ENCODE results near the gene IGFBP2.

Gene IGFBP2

GRCh38 chr2:216637472-216637871 is 4.3 kb downstream of the IGFBP2 start:
- no peak for DNase-seq (ENCODE audit: low spot score)

DNA sequence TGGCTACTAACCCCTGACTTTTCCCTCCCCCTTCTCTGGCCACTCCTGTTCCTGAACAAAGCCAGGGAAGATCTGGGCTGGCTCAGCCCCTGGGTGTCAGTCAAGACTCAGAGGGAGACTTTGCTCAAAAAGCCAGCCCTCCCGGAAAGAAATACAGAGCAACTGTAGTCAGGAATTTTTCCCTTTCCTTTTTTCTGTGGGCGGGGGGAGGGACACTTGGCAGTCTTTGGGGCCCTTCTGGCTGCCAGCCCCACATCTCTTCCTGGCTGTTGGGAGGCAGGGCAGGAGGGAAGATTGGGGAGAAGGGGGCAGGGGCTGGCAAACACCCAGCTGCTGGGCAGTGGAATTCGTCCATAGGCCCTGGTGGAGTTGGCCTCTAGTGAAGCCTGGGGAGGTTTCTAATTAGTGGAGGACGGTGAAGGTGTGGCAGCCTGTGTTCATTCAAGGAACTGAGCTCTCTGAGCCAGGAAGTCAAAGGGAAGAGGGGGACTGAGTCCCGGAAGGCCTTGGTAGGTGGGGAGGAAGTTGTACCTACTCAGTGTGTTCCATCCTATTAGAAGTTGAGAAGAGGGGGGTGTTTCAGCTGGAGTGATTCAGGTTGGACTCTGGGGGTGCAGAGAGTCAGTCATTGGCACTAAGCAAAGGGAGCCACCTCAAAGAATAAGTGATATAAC is 10.9 kb downstream of the IGFBP2 start:
- no peak for DNase-seq (ENCODE audit: low spot score)

DNA sequence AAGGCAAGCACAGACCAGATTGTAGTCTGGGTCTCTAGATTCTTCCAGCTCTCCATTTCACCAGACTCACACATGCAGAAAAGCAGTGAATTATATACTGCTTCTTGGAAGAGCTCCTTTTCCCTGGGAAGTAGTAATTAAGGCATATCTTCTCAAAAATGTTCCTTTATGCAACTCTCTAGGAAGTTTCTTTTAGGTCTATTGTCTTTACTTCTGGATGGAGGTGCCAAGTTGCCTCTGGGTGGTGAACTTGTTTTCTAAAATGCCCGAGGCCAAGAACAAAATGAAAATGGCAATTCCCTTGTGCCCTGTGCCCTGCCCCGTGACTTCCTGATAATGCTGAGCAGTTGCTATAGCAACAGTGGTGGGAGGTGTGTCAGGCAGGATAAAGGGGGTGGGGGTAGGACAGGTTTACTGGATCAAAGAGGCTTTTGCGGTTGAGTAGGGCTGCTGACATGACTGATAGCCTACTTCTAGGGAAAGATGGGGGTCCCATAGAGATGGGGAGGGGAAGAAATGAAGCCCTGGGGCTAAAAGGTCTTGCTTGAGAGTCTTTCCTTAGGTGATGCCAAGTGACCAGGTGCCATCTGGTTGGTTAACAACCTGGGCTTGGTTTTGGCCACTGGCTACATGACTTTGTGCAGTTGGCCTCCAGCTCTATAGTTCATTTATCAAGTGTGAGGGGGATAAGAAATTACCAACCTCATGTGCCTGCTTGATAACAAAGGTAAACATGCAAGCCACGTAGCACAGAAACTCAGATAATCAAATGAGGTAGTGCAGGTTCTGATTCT is 11.8 kb downstream of the IGFBP2 start:
- no peak for DNase-seq (ENCODE audit: low spot score)

DNA sequence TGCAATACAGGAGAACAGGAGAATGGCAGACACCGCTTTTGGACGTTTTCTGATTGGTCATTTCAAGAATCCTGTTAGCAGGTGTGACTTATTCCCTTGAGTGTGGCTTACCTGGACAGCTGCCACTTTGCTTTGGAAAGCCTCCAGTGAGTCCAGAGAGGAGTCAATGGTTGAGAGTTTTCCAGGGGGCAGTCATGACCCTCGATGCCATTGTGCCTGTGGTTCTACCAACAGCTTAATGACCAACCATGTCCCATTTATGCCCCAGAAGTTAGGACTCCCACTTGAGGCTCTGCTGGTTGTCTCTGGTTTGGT is 12.4 kb downstream of the IGFBP2 start:
- no peak for DNase-seq (ENCODE audit: low spot score)

GRCh38 chr2:216646116-216646515 is 12.9 kb downstream of the IGFBP2 start:
- no peak for DNase-seq (ENCODE audit: low spot score)

DNA sequence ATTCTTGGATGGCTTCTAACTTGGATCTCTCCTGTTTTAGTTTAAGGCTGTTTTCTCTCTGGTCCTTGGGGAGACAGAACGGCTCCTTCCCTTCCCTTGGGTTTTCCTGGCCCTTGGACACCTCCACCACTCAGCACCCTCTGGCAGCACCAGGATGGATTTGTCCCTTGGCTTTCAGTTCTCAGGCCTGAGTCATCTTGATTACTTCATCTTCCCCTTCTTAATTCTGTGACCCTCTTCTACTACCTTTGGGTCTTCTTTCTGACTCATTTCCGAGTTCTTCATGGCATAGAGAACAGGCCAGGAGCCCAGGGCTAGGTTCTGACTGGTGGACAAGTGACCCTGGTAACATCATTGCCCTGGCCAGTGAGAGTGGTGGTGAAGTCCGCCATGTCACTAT is 14.9 kb downstream of the IGFBP2 start:
- DNase-seq (ENCODE audit: low spot score): peak; percentile 59

DNA sequence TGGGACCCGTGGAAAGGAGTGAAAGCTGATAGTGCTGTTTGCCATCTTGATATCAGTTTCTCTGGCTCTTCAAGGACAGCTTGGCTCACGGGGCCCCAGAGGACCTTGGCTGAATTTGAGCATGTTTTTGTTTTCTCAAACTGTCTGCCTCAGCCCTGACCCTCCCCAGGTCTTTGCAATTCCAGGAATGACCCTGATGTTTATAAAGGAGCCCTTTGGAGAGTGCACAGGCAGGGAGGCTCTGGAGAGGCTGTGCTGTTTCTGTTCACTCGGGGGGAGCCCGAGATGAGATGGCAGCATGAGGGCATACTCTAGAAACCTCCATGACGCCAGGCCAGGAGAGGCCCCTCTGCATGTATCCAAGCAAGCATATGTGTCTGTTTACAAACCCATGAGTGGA is 16.4 kb downstream of the IGFBP2 start:
- no peak for DNase-seq (ENCODE audit: low spot score)

DNA sequence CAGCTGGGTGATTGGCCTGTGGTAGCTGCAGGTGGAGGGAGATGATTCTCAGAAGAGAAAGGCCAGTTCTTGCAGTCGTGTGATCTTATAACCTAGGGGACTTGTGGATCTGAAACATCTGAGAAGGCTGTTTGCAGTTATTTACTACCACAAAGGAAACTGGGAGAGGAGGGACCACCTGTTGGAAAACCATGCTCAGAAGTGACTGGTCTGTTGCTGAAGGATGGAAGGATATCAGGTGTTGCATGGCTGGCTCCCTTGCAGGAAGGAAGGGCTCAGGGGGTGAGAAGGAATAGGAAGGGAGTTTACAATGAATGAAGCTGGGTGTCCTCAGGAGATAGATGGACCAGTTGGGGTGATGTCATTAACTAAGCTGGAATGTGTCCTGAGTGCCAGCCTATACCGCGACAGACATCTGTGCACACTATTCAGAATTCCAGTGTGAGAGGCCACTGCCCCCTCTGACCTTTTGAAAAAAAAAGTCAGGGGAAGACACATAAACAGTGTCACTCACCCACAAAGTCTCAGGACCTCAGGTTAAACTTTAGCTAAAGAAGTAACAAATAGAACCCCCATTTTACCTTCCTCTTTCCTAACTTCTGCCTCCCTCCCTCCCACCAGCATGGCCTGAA is 17.5 kb downstream of the IGFBP2 start:
- DNase-seq (ENCODE audit: low spot score): no peak

DNA sequence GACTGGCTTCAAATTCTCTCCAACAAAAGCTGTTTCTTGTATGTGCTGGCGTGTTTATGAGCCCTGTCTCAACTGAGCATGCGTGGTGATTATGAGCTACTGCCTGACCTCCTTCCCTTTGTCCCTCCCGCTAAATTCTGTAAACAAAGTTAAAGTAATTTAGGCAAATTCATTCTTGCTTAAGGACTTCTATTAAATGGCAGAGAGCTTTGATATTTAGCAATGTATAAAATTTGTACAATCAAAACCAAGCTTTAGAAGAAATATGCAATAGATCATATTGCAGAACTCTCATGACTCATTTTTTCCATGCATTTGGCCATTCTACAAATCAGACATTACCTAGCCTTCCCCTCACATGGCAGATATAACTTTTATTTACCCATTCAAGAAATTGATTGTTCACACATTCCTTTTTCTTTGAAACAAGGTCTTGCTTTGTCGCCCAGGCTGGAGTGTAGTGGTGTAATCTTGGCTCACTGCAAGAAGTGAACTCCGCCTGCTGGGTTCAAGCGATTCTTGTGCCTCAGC is 18.2 kb downstream of the IGFBP2 start:
- DNase-seq (ENCODE audit: low spot score): no peak

DNA sequence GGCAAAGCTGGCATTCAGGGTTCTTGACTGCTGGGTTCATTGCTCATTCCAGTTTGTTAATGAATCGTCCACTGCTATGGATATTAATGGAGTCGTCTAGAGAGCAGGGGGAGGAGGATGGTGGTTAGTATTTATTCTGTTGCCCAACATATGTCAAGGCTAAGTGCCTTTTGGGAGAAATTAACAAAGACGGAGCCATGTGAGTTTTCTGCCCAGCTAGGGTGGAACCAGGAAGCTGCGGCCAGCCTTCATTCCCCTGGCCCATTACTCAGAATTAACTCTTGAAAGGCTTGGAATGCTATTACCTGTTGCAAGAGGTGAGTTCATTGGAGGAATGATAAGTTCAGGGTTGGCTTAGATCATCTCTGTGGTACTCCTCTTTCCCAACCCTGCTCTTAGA is 19.3 kb downstream of the IGFBP2 start:
- no peak for DNase-seq (ENCODE audit: low spot score)

DNA sequence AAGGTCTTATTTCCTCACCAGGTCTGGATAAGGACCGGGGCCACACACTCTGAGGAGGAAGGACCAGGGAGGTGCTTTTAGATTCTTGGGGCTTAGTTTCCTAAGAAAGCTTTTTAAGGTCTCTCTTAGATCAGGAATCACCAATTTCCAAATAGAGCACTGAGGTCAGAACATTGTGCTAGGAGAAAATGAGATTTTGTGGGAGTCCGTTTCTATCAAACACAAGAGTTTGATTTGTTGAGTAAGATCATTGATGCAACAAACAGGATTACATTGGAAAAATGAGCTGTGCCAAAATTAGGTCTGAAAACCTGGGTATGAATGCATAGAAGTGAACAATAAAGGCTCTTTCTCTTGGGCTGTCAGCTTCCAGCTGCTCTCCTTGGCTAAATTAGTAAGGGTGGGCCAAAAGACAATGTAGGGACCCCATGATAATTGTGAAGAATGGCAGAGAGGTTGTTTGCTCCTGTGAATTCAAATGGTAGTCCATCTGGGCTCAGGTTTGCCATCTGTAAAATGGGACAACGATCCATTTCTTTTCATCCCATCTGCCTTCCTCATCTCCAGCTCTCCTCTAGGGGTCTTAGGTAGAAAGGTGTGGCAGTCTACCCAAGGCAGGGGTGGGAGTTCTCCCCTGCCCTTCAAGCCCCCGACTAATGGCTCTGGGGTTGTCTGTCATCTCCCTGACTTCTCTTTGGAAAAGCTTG is 20.0 kb downstream of the IGFBP2 start:
- DNase-seq (ENCODE audit: low spot score): no peak

DNA sequence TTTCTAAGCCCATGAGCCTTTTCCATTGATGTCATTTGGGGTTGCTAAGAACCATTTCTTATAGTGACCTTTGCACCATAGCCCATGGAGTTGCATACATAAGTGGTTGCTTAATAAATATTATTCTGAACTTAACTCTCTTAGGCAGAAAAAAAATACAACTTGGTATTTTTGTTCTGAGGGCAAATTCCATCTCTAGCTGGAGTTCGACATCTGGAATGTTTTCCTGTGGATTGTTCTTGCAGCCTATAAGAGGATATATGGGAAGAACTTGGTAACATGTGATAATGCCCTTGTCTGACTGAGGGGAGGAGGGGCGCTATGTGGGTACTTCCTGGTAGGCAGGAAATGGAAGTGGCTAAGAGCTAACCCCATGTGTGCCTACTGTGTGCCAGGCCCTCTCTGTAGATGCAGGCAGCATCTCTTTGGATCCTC is 20.7 kb downstream of the IGFBP2 start:
- no peak for DNase-seq (ENCODE audit: low spot score)

- DNase-seq (ENCODE audit: low spot score): no peak
Observed at GRCh38 chr2:216654528-216655052, 21.4 kb downstream of the IGFBP2 start.

- no peak for DNase-seq (ENCODE audit: low spot score)
Observed at GRCh38 chr2:216657086-216657855, 24.1 kb downstream of the IGFBP2 start.

GRCh38 chr2:216657980-216658379 is 24.8 kb downstream of the IGFBP2 start:
- no peak for DNase-seq (ENCODE audit: low spot score)

- no peak for DNase-seq (ENCODE audit: low spot score)
Observed at GRCh38 chr2:216658757-216659156, 25.5 kb downstream of the IGFBP2 start.

DNA sequence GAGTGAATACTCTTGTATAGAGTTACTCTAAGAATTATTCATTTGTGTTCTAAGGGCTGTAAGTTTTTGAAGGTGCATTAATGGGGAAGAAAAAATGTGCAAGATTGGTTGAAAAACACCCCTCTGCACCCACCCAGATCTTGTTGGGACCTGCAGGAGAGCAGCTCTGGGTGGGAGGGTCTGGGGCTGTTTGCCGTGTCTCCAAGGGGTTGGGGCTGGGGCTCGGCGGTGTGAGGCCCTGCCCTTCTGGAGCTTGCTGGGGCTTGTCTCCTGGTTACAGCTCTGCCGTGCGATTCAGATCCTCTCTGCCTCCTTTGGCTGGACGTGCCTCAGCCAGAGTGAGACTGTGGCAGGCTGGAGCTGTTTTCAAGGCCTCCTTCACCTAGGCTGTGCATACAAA is 26.1 kb downstream of the IGFBP2 start:
- no peak for DNase-seq (ENCODE audit: low spot score)

- no peak for DNase-seq (ENCODE audit: low spot score)
Observed at GRCh38 chr2:216660496-216660895, 27.3 kb downstream of the IGFBP2 start.

DNA sequence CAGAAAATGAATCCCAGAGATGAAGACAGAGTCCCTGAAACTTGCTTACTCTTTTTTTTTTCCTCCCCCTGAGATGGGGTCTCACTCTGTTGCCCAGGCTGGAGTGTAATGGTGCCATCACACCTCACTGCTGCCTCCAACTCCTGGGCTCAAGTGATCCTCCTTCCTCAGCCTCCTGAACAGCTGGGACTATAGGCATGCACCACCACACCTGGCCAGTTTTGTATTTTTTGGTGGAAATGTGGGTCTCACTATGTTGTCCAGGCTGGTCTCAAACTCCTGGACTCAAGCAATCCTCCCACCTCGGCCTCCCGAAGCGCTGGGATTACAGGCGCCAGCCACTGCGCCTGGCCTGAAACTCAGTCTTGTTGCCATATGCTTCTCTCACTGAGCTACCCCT is 27.8 kb downstream of the IGFBP2 start:
- no peak for DNase-seq (ENCODE audit: low spot score)

DNA sequence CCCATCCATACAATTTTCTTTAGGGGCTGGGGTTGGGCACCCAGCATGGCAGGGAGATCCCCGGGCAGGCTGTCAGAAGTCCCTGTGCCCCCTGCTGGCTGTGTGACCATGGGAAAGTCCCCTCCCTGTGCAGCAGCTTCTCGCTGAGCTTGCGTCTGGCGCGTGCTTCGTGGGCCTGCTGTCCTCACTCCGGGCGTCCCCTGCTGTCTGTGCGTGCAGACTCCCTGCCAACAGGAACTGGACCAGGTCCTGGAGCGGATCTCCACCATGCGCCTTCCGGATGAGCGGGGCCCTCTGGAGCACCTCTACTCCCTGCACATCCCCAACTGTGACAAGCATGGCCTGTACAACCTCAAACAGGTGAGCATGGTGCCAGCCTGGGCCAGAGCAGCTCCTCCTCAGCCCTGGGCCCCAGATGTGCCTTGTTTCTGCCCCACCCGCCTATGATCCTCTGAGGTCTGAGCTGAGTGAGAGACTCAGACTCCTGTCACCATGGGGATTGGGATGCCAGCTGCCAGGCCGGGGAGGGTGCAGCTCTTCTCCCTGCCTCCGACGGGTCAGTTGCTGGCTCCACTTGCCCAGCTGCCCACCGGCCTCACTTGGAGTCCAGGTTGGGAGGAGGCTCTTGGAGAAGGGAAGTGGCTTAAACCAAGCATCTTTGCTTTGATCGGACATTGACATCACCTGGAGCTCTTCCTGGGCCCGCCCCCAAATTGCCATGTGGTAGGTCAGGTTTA is 28.6 kb downstream of the IGFBP2 start:
- DNase-seq (ENCODE audit: low spot score): peak; percentile 51

GRCh38 chr2:216663106-216663505 is 29.9 kb downstream of the IGFBP2 start:
- DNase-seq (ENCODE audit: low spot score): no peak

Data from AG08395 (cell line).